ENCODE data around the gene ASIC2. TPM values are rescaled to one million over a fixed set of nuclear protein-coding genes. Genes with fewer than 3 reads are reported as not detected.

The ASIC2 gene
- total RNA-seq, 1 experiment from 2014 or later: not detected

DNA sequence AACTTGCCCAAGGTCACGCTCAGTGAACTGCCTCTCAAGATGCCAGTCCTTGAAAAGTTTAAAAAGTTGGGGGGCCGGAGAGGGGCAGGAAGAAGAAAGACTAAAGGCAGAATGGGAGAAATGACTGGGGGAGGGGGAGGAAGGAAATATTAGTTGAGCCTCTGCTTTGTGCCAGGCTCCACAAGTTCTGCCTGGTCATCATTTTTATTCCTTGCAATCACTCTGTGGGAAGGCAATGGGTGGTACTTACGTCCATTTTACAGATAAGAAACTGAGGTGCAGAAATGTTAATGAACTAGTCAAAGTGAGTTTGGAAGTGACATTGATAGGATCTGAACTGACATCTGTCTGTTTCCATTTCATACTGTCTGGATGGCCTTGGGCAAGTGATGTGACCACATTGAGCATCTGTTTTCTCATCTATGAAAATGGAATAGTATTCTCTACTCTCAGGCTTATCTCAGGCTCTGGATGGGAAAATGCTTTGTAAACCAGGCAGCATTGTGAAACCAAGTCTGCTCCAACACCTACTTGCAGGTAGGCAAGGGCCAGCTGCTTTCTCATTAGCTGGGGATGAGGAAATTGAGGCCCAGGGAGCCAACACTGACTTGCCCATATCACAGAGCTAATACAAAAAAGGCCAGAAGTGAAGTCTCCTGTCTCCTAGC, 19.2 kb downstream of the ASIC2 start:
- TF ChIP-seq, protein P1, sequence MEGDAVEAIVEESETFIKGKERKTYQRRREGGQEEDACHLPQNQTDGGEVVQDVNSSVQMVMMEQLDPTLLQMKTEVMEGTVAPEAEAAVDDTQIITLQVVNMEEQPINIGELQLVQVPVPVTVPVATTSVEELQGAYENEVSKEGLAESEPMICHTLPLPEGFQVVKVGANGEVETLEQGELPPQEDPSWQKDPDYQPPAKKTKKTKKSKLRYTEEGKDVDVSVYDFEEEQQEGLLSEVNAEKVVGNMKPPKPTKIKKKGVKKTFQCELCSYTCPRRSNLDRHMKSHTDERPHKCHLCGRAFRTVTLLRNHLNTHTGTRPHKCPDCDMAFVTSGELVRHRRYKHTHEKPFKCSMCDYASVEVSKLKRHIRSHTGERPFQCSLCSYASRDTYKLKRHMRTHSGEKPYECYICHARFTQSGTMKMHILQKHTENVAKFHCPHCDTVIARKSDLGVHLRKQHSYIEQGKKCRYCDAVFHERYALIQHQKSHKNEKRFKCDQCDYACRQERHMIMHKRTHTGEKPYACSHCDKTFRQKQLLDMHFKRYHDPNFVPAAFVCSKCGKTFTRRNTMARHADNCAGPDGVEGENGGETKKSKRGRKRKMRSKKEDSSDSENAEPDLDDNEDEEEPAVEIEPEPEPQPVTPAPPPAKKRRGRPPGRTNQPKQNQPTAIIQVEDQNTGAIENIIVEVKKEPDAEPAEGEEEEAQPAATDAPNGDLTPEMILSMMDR (IDR thresholded peaks at IDR 0.05; ENCODE audit: insufficient read depth in 1 of 2, low read depth in 1 of 2, low read length in 1 of 2, severe bottlenecking in 1 of 2, unreplicated experiment in 1 of 2): no peak
- Mint-ChIP-seq H3K27me3 (ENCODE audit: insufficient read depth, unreplicated experiment) (peaks cover 3% of the 10 kb centered on the region), H3K9me3 (ENCODE audit: unreplicated experiment) (no peaks in the 10 kb centered on the region), H3K4me3 (ENCODE audit: unreplicated experiment) (no peak overlapping the region), H3K27ac (ENCODE audit: unreplicated experiment) (no peak overlapping the region), H3K4me1 (ENCODE audit: low read depth, unreplicated experiment) (no peaks in the 10 kb centered on the region), H3K36me3 (ENCODE audit: insufficient read depth, unreplicated experiment) (no peaks in the 10 kb centered on the region)
- intact Hi-C loops (cut with micrococcal nuclease; ENCODE audit: unreplicated experiment): no loop called here
- DNase-seq: no peak
- Histone ChIP-seq H3K36me3 (ENCODE audit: control insufficient read depth, insufficient read depth, low read length) (no peaks in the 10 kb centered on the region; the same call in 1 of the 2 replicates), H3K4me1 (peaks cover 13% of the 10 kb centered on the region; the same call in 1 of the 2 replicates), H3K4me3 (ENCODE audit: low read depth, low read length) (no peak overlapping the region), H3K27me3 (replicated peaks; ENCODE audit: control insufficient read depth, insufficient read depth, low read length) (peaks cover 1% of the 10 kb centered on the region; the same call in 1 of the 2 replicates), H3K9me3 (no peaks in the 10 kb centered on the region)
- ChIA-PET POLR2A (no interaction called here), CTCF (no interaction called here)
- BruUV-seq (replicated peaks): no TSS peak

DNA sequence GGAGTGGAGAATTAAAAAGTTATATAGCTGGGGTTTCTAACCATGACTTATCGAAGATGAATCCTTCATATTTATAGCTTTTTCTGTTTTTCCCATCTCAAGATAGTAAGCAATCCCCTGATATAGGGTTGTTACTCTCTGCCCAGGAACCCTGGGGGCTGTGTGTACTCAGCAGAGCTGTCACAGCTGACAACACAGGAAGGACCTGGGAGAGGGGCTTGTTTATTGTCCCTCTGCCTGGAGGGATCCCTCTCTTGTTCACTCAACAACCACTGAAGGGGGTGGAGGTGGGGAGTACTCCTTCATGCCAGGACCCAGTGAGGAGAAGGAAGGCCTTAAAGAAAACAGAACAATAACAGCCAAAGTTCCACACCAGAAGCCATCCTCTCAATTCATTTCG, 19.8 kb downstream of the ASIC2 start:
- Mint-ChIP-seq H3K9me3 (ENCODE audit: unreplicated experiment) (no peaks in the 10 kb centered on the region), H3K27ac (ENCODE audit: unreplicated experiment) (no peak overlapping the region), H3K4me1 (ENCODE audit: low read depth, unreplicated experiment) (no peaks in the 10 kb centered on the region)

DNA sequence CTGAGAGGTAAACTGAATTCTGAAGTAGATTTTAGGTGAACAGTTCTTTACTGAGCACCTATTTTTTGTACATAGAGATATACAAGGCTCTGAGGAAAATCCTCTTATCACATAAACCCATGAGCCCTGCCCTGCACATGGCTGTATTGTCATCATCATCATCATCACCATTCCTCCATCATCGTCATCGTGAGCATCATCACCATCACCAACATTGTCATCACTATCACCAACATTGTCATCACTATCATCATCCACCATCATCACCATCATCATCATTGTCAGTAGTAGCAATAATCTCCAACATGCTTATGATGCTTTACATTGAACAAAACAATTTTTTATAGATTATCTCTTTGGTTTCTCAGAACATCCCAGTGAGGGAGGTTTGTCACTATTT, 20.7 kb downstream of the ASIC2 start:
- no peak overlapping the region for H3K4me3 ChIP-seq (ENCODE audit: low read depth, low read length)
- no peaks in the 10 kb centered on the region for H3K9me3 ChIP-seq
- no peak for DNase-seq
- no TSS peak for BruUV-seq (replicated peaks)
- H3K36me3 Mint-ChIP-seq (ENCODE audit: insufficient read depth, unreplicated experiment): no peaks in the 10 kb centered on the region
- peaks cover 7% of the 10 kb centered on the region; the same call in 1 of the 2 replicates for H3K4me1 ChIP-seq
- CTCF ChIA-PET: no interaction called here
- no peak overlapping the region for H3K27ac Mint-ChIP-seq (ENCODE audit: unreplicated experiment)
- no peaks in the 10 kb centered on the region for H3K9me3 Mint-ChIP-seq (ENCODE audit: unreplicated experiment)
- H3K27me3 Mint-ChIP-seq (ENCODE audit: insufficient read depth, unreplicated experiment): peaks cover 9% of the 10 kb centered on the region
- no peaks in the 10 kb centered on the region for H3K4me1 Mint-ChIP-seq (ENCODE audit: low read depth, unreplicated experiment)
- peaks cover 1% of the 10 kb centered on the region; the same call in 1 of the 2 replicates for H3K27me3 ChIP-seq (replicated peaks; ENCODE audit: control insufficient read depth, insufficient read depth, low read length)
- POLR2A ChIA-PET: no interaction called here
- no peak overlapping the region for H3K4me3 Mint-ChIP-seq (ENCODE audit: unreplicated experiment)
- TF ChIP-seq, protein P1 (IDR thresholded peaks at IDR 0.05; ENCODE audit: insufficient read depth in 1 of 2, low read depth in 1 of 2, low read length in 1 of 2, severe bottlenecking in 1 of 2, unreplicated experiment in 1 of 2): no peak
- no peaks in the 10 kb centered on the region; the same call in 1 of the 2 replicates for H3K36me3 ChIP-seq (ENCODE audit: control insufficient read depth, insufficient read depth, low read length)
- intact Hi-C loops (cut with micrococcal nuclease; ENCODE audit: unreplicated experiment): no loop called here

More for the DNA sequence above, 19.8 kb downstream of the ASIC2 start:
- no peak overlapping the region for H3K4me3 ChIP-seq (ENCODE audit: low read depth, low read length)
- CTCF ChIA-PET: no interaction called here
- intact Hi-C loops (cut with micrococcal nuclease; ENCODE audit: unreplicated experiment): no loop called here
- POLR2A ChIA-PET: no interaction called here
- Mint-ChIP-seq H3K4me3 (ENCODE audit: unreplicated experiment) (no peak overlapping the region), H3K36me3 (ENCODE audit: insufficient read depth, unreplicated experiment) (no peaks in the 10 kb centered on the region), H3K27me3 (ENCODE audit: insufficient read depth, unreplicated experiment) (peaks cover 5% of the 10 kb centered on the region)
- H3K9me3 ChIP-seq: no peaks in the 10 kb centered on the region
- no peaks in the 10 kb centered on the region; the same call in 1 of the 2 replicates for H3K36me3 ChIP-seq (ENCODE audit: control insufficient read depth, insufficient read depth, low read length)
- BruUV-seq (replicated peaks): no TSS peak
- TF ChIP-seq, protein P1 (IDR thresholded peaks at IDR 0.05; ENCODE audit: insufficient read depth in 1 of 2, low read depth in 1 of 2, low read length in 1 of 2, severe bottlenecking in 1 of 2, unreplicated experiment in 1 of 2): no peak
- no peak for DNase-seq
- H3K27me3 ChIP-seq (replicated peaks; ENCODE audit: control insufficient read depth, insufficient read depth, low read length): peaks cover 1% of the 10 kb centered on the region; the same call in 1 of the 2 replicates
- H3K4me1 ChIP-seq: peaks cover 13% of the 10 kb centered on the region; the same call in 1 of the 2 replicates

All from Caco-2 (cell line).